HCT116 (cell line): ENCODE data around the gene VSTM2L. TPM values are rescaled to one million over a fixed set of nuclear protein-coding genes. Genes with fewer than 3 reads are reported as not detected.

Experiments used
- ATAC-seq: fragments of 200-7000 bp; cut with Tn5 transposase; 2 replicates; pipeline ENCODE4 v1.9.1; 2020; ENCODE audit warnings: mild to moderate bottlenecking, moderate library complexity
- BruUV-seq: library from RNA; stranded (reverse); fragments of 400-500 nt; replicated peaks from 2 replicates; lab custom pipeline; 2021; lab: Mats Ljungman, UMichigan
- CTCF ChIA-PET: fragments of 300-600 bp; sonication (Branson Sonifier 250); formaldehyde crosslinking; loops from one replicate; lab custom pipeline; 2021; ENCODE audit warnings: antibody characterized with exemption; lab: Charles Lee
- POLR2A ChIA-PET: fragments of 300-600, 350-600 bp; sonication (Branson Sonifier 250); formaldehyde crosslinking; loops from one replicate; lab custom pipeline; 2021; ENCODE audit warnings: antibody characterized with exemption; lab: Charles Lee
- RAD21 ChIA-PET, 2 experiments: fragments of 300-600 bp; sonication (Branson Sonifier 250); formaldehyde crosslinking; loops; one replicate each; lab custom pipeline; 2023; ENCODE audit warnings: low total read pairs in 2 of 2; ENCODE audit not compliant: uncharacterized antibody in 2 of 2, unreplicated experiment in 2 of 2, low non-redundant PET in 1 of 2; lab: Charles Lee
- DNase-seq: peaks from one replicate; pipeline ENCODE4 v3.0.0-alpha.2; 2010; ENCODE audit warnings: low read depth, low spot score
- H2AFZ ChIP-seq: fragments of 200-600 bp; shearing (Covaris generic), sonication (generic); 2 replicates; pipeline ENCODE4 v1.6.1; 2017; ENCODE audit warnings: low read depth, mixed run types, mixed read lengths, antibody characterized with exemption, low read length; ENCODE audit not compliant: poor library complexity, severe bottlenecking
- H3K27ac ChIP-seq: 2 replicates; pipeline ENCODE4 v1.5.1; 2012; ENCODE audit warnings: low read depth, low read length
- H3K27me3 ChIP-seq: fragments of 200-600 bp; sonication (generic); 2 replicates; pipeline ENCODE4 v1.6.1; 2016; ENCODE audit warnings: mixed run types, low read length, mixed read lengths; ENCODE audit not compliant: insufficient read depth
- H3K36me3 ChIP-seq, 2 experiments: fragments of 200-500 bp in 1 of 2; fragments of 200-600 bp in 1 of 2; sonication (Bioruptor generic) in 1 of 2; sonication (generic) in 1 of 2; 2 replicates each; pipeline versions ENCODE4 v1.5.1 to v1.6.1; 2014 to 2016; ENCODE audit warnings: low read length in 2 of 2, inconsistent platforms in 1 of 2, mixed read lengths in 1 of 2, mixed run types in 1 of 2; ENCODE audit not compliant: insufficient read depth in 2 of 2, control insufficient read depth in 1 of 2
- H3K4me1 ChIP-seq, 2 experiments: fragments of 200-600 bp in 1 of 2; sonication (generic) in 1 of 2; 2 replicates each; pipeline versions ENCODE4 v1.5.1 to v1.6.1; 2012 to 2017; ENCODE audit warnings: low read length in 2 of 2, inconsistent platforms in 1 of 2, mild to moderate bottlenecking in 1 of 2, mixed read lengths in 1 of 2, mixed run types in 1 of 2, moderate library complexity in 1 of 2; ENCODE audit not compliant: insufficient read depth in 2 of 2, control insufficient read depth in 1 of 2
- H3K4me2 ChIP-seq: fragments of 200-600 bp; sonication (generic); 2 replicates; pipeline ENCODE4 v1.6.1; 2017; ENCODE audit warnings: mixed run types, low read length, mixed read lengths
- H3K4me3 ChIP-seq, 2 experiments: fragments of 200-600 bp in 1 of 2; sonication (generic) in 1 of 2; replicated peaks in 1 of 2; 2 replicates each; pipeline ENCODE4 v1.5.1; 2011 to 2016; ENCODE audit warnings: low read length in 2 of 2, control low read depth in 1 of 2, low read depth in 1 of 2, mild to moderate bottlenecking in 1 of 2, mixed read lengths in 1 of 2, mixed run types in 1 of 2
- H3K79me2 ChIP-seq: fragments of 200-600 bp; sonication (generic); 2 replicates; pipeline ENCODE4 v1.6.1; 2017; ENCODE audit warnings: mild to moderate bottlenecking, mixed run types, low read length, moderate library complexity, mixed read lengths; ENCODE audit not compliant: insufficient read depth
- H3K9ac ChIP-seq: fragments of 200-600 bp; sonication (generic); 2 replicates; pipeline ENCODE4 v1.6.1; 2016; ENCODE audit warnings: low read length, mixed read lengths
- H3K9me2 ChIP-seq: fragments of 200-600 bp; sonication (generic), shearing (Covaris generic); 2 replicates; pipeline ENCODE4 v1.6.1; 2017; ENCODE audit warnings: mixed run types, mild to moderate bottlenecking, moderate library complexity; ENCODE audit not compliant: insufficient read depth
- H3K9me3 ChIP-seq, 2 experiments: fragments of 200-500 bp in 1 of 2; fragments of 200-600 bp in 1 of 2; sonication (Bioruptor generic) in 1 of 2; sonication (generic) in 1 of 2; 2 replicates each; pipeline ENCODE4 v1.6.1; 2014 to 2017; ENCODE audit warnings: low read length in 2 of 2, mixed read lengths in 2 of 2, inconsistent platforms in 1 of 2, low read depth in 1 of 2, mild to moderate bottlenecking in 1 of 2, mixed run types in 1 of 2, moderate library complexity in 1 of 2; ENCODE audit not compliant: control insufficient read depth in 1 of 2, insufficient read depth in 1 of 2
- H4K20me1 ChIP-seq: fragments of 200-600 bp; sonication (generic), shearing (Covaris generic); 2 replicates; pipeline ENCODE4 v1.6.1; 2017; ENCODE audit warnings: mixed run types, mild to moderate bottlenecking, moderate library complexity; ENCODE audit not compliant: insufficient read depth
- CEBPB ChIP-seq: IDR thresholded peaks from 2 replicates; pipeline ENCODE4 v1.6.1; 2012; ENCODE audit warnings: low read depth
- EGR1 ChIP-seq: IDR thresholded peaks from 2 replicates; pipeline ENCODE4 v1.6.1; 2012; ENCODE audit warnings: low read depth
- EZH2 ChIP-seq: fragments of 200-600 bp; sonication (generic); IDR thresholded peaks from 2 replicates; pipeline ENCODE4 v1.6.1; 2017; ENCODE audit warnings: antibody characterized with exemption, mixed run types
- EZH2phosphoT487 ChIP-seq: fragments of 200-600 bp; IDR thresholded peaks from 2 replicates; pipeline ENCODE4 v1.6.1; 2018; ENCODE audit warnings: antibody characterized with exemption, borderline replicate concordance
- FOSL1 ChIP-seq: IDR thresholded peaks from 2 replicates; pipeline ENCODE4 v1.6.1; 2012; ENCODE audit warnings: low read depth
- SP1 ChIP-seq: IDR thresholded peaks from 2 replicates; pipeline ENCODE4 v1.6.1; 2012; ENCODE audit warnings: low read depth
- YY1 ChIP-seq: IDR thresholded peaks from 2 replicates; pipeline ENCODE4 v1.6.1; 2011; ENCODE audit warnings: low read length, low read depth, moderate library complexity, mild to moderate bottlenecking; ENCODE audit not compliant: insufficient replicate concordance; ENCODE audit errors: extremely low read depth
- ZFX ChIP-seq: fragments of 450-650 bp; IDR thresholded peaks from 2 replicates; pipeline ENCODE4 v1.6.1; 2017
- ZNF274 ChIP-seq: fragments of 200-500 bp; sonication (Bioruptor generic); IDR thresholded peaks from 2 replicates; pipeline ENCODE4 v1.6.1; 2014; ENCODE audit warnings: mild to moderate bottlenecking, low read depth, low read length, inconsistent platforms
- intact Hi-C: fragments of 100-400 bp; cut with micrococcal nuclease; formaldehyde crosslinking; loops from 2 replicates; pipeline ENCODE4 v1.10.0; 2022
- total RNA-seq: library from RNA; stranded (reverse); gene quantifications from one replicate; pipeline ENCODE4 v1.2.1, GENCODE V29; 2021; ENCODE audit not compliant: unreplicated experiment
- TF ChIP-seq, protein P1 (sequence below): IDR thresholded peaks from 2 replicates; pipeline ENCODE4 v1.6.1; 2012; ENCODE audit warnings: low read depth

VSTM2L gene
- total RNA-seq, 1 experiment from 2014 or later: 0.69 TPM

DNA sequence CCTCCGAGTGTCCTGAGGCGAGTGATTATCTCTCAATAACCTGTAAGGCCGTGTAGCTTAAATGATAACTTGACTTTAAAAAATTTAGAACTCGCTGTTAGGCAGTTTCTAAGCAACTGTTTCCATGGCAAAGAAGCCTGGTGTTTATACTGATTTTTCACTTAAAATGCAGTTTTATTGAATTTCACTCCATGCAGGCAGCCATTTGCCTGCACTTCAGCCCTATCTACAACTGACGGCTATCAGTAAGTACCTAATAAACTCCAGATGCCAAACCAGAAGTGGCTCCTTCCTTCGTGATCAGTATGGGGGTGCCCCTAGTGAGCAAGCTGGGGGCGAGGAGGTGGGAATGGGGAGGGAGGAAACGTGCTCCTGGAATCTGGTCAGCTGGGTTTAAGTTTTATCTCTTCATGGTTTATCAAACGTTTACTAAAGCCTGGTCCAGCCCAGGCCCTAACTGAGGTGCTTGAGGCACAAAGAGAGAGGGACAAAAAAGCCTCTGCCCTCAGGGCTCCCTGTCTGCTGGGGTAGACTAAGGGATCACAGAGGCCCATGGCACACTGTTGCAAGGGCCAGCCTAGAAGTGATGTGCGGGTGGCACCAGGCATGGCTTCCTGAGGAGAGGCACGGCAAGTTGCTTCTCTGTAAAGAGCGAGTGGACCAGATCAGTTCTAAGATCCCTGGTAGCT is 84.8 kb downstream of the VSTM2L start:
- H3K4me3 ChIP-seq: no peak overlapping the region
- H3K9me2 ChIP-seq: no peaks in the 10 kb centered on the region
- intact Hi-C loops: no loop called here
- H3K79me2 ChIP-seq: no peaks in the 10 kb centered on the region
- no peak overlapping the region for H2AFZ ChIP-seq
- ChIA-PET POLR2A (no interaction called here), CTCF (no interaction called here), RAD21 (no interaction called here)
- no peaks in the 10 kb centered on the region for H4K20me1 ChIP-seq
- no peak overlapping the region for H3K27ac ChIP-seq
- no peak overlapping the region for H3K4me2 ChIP-seq
- no peaks in the 10 kb centered on the region for H3K27me3 ChIP-seq
- ATAC-seq: no peak
- H3K9ac ChIP-seq: no peak overlapping the region
- TF ChIP-seq YY1 (no peak), EZH2phosphoT487 (no peak), CEBPB (no peak), ZNF274 (no peak), SP1 (no peak), EZH2 (no peak), ZFX (no peak), FOSL1 (no peak), EGR1 (no peak)
- TF ChIP-seq, protein P1, sequence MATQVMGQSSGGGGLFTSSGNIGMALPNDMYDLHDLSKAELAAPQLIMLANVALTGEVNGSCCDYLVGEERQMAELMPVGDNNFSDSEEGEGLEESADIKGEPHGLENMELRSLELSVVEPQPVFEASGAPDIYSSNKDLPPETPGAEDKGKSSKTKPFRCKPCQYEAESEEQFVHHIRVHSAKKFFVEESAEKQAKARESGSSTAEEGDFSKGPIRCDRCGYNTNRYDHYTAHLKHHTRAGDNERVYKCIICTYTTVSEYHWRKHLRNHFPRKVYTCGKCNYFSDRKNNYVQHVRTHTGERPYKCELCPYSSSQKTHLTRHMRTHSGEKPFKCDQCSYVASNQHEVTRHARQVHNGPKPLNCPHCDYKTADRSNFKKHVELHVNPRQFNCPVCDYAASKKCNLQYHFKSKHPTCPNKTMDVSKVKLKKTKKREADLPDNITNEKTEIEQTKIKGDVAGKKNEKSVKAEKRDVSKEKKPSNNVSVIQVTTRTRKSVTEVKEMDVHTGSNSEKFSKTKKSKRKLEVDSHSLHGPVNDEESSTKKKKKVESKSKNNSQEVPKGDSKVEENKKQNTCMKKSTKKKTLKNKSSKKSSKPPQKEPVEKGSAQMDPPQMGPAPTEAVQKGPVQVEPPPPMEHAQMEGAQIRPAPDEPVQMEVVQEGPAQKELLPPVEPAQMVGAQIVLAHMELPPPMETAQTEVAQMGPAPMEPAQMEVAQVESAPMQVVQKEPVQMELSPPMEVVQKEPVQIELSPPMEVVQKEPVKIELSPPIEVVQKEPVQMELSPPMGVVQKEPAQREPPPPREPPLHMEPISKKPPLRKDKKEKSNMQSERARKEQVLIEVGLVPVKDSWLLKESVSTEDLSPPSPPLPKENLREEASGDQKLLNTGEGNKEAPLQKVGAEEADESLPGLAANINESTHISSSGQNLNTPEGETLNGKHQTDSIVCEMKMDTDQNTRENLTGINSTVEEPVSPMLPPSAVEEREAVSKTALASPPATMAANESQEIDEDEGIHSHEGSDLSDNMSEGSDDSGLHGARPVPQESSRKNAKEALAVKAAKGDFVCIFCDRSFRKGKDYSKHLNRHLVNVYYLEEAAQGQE: no peak
- BruUV-seq: no TSS peak
- peaks cover 21 to 45% of the 10 kb centered on the region in 2 experiments for H3K36me3 ChIP-seq
- no peak for DNase-seq
- H3K4me1 ChIP-seq: 0 out of 4 replicates have a peak, but pooled peaks cover 0 to 2% of the 10 kb centered on the region in 2 experiments
- no peaks in the 10 kb centered on the region for H3K9me3 ChIP-seq
